Activated T-cell treated with anti-CD3 and anti-CD28 coated beads, Interleukin-2, amount 50 U/mL, for 24 hours (primary cell): ENCODE results near the gene SPSB3.

Experiments
- DNase-seq: peaks from one replicate; pipeline ENCODE4 v3.0.0-alpha.2; 2020
- H3K27ac Mint-ChIP-seq: 2 replicates; pipeline ENCODE4 v1.8.0; 2020; ENCODE audit warnings: mild to moderate bottlenecking, mixed read lengths
- H3K27me3 Mint-ChIP-seq: 2 replicates; pipeline ENCODE4 v1.8.0; 2020; ENCODE audit warnings: mixed read lengths
- H3K36me3 Mint-ChIP-seq: 2 replicates; pipeline ENCODE4 v1.8.0; 2020; ENCODE audit warnings: low read depth, mixed read lengths
- H3K4me1 Mint-ChIP-seq: 2 replicates; pipeline ENCODE4 v1.8.0; 2020; ENCODE audit warnings: low read depth, mixed read lengths
- H3K4me3 Mint-ChIP-seq: 2 replicates; pipeline ENCODE4 v1.8.0; 2020; ENCODE audit warnings: mild to moderate bottlenecking, moderate library complexity, mixed read lengths
- H3K9me3 Mint-ChIP-seq: 2 replicates; pipeline ENCODE4 v1.8.0; 2020; ENCODE audit warnings: mixed read lengths

SPSB3 gene

DNA sequence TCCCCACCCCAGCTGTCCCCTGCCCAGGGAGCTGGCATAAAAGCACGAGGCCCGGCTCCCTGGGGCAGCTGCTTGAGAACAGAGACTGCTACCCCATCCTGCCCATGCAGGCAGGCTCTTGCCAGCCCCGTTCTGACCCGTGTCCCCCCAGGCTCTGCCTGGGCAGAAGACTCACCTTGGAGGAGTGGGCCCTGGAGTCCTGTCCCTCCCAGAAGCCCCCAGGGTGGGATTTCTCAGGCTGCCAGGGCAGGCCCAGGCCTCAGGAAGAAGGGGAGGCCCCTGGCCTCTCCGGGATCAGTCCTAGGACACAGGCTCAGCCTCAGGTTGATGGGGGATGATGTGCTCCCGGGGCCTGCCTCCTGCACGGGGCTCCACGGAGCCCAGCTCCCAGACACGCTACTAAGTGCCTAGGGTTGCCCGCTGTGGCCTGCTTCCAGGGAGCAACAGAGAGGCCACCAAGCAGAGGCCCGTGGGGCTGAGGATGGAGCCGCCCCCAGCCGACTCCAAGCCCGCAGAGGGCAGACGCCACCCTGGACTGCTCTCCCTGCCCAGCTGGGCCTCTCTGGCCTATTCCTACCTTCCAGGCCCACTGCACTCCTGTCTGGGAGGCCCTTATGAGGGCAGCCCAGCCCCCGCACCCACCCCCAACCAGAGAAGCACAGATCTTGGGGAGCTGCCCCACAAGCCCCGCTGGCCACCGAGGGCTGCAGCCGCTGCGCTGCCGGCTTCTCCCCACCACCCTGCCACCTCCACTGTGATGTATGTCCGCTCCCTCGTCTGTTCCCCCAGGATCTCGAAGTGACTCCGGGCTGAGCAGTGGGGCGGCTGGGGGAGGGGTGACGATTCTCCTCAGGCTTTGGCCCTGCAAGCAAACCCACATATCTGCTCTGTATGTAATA, 12.7 kb downstream of the SPSB3 start:
- DNase-seq = no peak
- Mint-ChIP-seq H3K27ac (peak overlapping the region; percentile 89), H3K4me1 (peaks cover 16% of the 10 kb centered on the region), H3K4me3 (peak overlapping the region; percentile 96), H3K36me3 (peaks cover 65% of the 10 kb centered on the region), H3K27me3 (no peaks in the 10 kb centered on the region), H3K9me3 (no peaks in the 10 kb centered on the region)

DNA sequence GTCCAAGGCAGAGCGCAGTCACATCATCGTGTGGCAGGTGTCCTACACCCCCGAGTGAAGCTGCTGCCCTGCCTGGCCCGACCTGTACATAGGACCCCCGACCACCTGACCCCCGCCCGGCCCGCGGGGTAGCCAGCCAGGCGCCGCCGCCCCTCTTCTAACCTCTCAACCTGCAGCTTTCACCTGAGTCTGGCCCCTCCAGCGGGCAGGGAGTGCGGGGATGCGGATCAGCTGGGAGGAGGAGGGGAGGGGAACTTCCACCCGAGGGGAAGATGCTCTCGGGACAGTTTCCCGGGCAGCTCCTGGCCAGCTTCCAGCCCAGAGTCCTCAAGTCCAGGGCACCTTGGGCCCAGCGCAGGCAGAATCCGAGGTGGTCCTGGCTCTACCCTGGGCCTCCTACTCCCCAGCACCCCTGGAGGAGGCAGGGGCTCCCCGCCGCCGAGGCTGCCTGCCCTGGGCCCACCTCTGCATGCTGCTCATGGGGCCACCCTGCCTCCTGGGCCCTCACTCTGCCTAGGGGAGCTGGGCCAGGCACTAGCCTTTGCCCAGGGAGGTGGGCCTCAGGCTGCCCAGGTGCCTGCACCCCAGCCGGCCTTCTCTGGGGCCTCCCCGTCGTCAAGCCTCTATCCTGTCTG, 13.5 kb downstream of the SPSB3 start:
- H3K4me1 Mint-ChIP-seq = peaks cover 11% of the 10 kb centered on the region
- no peaks in the 10 kb centered on the region for H3K9me3 Mint-ChIP-seq
- H3K27ac Mint-ChIP-seq = peak overlapping the region; percentile 69
- H3K36me3 Mint-ChIP-seq = peaks cover 64% of the 10 kb centered on the region
- no peak overlapping the region for H3K4me3 Mint-ChIP-seq
- no peaks in the 10 kb centered on the region for H3K27me3 Mint-ChIP-seq
- DNase-seq = no peak

DNA sequence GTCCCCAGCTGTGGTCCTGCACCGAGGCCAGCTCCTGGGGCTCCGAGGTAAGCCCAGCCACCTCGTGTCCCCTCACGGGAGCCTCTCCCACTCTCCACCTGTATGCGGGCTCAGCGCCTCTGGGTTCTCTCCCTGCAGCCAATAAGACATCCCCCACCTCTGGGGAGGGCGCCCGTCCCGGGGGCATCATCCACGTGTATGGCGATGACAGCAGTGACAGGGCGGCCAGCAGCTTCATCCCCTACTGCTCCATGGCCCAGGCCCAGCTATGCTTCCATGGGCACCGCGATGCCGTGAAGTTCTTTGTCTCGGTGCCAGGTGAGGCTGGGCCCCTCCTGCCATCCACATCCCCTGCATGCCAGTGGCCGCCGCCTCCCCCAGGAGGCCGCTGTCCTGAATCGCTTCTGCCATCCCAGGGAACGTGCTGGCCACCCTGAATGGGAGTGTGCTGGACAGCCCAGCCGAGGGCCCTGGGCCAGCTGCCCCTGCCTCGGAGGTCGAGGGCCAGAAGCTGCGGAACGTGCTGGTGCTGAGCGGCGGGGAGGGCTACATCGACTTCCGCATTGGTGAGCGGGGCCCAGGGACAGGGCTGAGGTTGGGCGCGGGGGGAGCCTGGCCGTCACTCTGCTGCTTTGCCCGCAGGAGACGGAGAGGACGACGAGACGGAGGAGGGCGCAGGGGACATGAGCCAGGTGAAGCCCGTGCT, 14.2 kb downstream of the SPSB3 start:
- Mint-ChIP-seq H3K4me1 (peaks cover 9% of the 10 kb centered on the region), H3K36me3 (peaks cover 63% of the 10 kb centered on the region), H3K27ac (peak overlapping the region; percentile 69), H3K4me3 (no peak overlapping the region), H3K9me3 (no peaks in the 10 kb centered on the region), H3K27me3 (no peaks in the 10 kb centered on the region)
- no peak for DNase-seq

DNA sequence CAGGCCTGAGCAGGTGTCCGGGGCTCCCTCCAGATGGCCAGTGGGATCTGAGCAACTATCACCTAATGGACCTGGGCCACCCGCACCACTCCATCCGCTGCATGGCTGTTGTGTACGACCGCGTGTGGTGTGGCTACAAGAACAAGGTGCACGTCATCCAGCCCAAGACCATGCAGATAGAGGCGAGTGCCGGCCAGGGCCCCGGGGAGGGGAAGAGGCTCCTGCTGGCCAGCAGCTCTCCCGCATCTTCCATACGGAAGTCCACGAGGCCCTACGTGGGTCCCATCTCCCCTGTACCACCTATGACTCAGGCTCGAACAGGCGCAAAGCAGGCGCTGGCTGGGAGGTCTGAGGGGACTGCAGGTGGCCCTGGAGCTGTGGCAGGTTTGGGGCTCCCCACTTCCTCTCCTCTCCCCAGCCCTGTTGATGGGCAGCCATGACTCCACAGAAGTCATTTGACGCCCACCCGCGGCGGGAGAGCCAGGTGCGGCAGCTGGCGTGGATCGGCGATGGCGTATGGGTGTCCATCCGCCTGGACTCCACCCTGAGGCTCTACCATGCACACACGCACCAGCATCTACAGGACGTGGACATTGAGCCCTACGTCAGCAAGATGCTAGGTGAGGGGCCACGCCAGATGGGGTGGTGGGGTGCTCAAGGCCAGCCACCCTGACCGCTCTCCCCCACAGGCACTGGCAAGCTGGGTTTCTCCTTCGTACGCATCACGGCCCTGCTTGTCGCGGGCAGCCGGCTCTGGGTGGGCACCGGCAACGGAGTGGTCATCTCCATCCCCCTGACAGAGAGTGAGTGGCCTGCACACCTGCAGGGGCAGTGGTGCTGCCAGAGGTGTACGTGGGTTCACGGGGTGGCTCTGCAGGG, 15.0 kb downstream of the SPSB3 start:
- no peak for DNase-seq
- H3K4me1 Mint-ChIP-seq = peaks cover 9% of the 10 kb centered on the region
- peaks cover 68% of the 10 kb centered on the region for H3K36me3 Mint-ChIP-seq
- H3K9me3 Mint-ChIP-seq = no peaks in the 10 kb centered on the region
- peak overlapping the region; percentile 69 for H3K27ac Mint-ChIP-seq
- H3K4me3 Mint-ChIP-seq = no peak overlapping the region
- no peaks in the 10 kb centered on the region for H3K27me3 Mint-ChIP-seq

DNA sequence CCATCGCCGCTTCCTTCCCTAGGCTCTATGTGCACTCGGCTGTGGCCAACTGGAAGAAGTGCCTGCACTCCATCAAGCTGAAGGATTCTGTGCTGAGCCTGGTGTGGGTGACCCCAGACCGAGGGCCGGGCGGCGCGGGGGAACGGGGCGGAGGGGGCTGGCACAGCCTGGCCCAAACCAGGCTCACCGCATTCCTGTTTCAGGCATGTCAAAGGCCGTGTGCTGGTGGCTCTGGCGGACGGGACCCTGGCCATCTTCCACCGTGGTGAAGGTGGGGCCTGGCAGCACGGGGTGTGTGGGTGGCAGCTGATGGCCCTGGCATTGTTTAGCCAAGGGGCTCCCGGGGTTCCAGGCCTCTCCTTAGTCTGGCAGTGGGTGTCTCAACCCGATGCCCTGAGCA, 15.7 kb downstream of the SPSB3 start:
- H3K9me3 Mint-ChIP-seq = no peaks in the 10 kb centered on the region
- H3K4me3 Mint-ChIP-seq = no peak overlapping the region
- no peak for DNase-seq
- no peaks in the 10 kb centered on the region for H3K27me3 Mint-ChIP-seq
- peaks cover 67% of the 10 kb centered on the region for H3K36me3 Mint-ChIP-seq
- peaks cover 9% of the 10 kb centered on the region for H3K4me1 Mint-ChIP-seq
- peak overlapping the region; percentile 69 for H3K27ac Mint-ChIP-seq

DNA sequence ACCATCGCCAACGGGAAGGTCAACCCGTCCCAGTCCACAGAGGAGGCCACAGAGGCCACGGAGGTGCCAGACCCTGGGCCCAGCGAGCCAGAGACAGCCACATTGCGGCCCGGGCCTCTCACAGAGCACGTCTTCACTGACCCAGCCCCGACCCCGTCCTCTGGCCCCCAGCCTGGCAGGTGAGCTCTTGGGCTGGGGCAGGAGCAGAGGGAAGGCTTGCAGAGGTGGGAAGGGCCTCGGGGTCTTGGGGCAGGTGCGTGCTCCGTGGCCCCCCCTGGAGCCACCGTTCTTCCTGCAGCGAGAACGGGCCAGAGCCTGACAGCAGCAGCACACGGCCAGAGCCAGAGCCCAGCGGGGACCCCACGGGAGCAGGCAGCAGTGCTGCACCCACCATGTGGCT, 16.1 kb downstream of the SPSB3 start:
- no peak overlapping the region for H3K4me3 Mint-ChIP-seq
- peak overlapping the region; percentile 33 for H3K27ac Mint-ChIP-seq
- no peaks in the 10 kb centered on the region for H3K9me3 Mint-ChIP-seq
- no peaks in the 10 kb centered on the region for H3K27me3 Mint-ChIP-seq
- H3K36me3 Mint-ChIP-seq = peaks cover 70% of the 10 kb centered on the region
- no peak for DNase-seq
- H3K4me1 Mint-ChIP-seq = peaks cover 9% of the 10 kb centered on the region

DNA sequence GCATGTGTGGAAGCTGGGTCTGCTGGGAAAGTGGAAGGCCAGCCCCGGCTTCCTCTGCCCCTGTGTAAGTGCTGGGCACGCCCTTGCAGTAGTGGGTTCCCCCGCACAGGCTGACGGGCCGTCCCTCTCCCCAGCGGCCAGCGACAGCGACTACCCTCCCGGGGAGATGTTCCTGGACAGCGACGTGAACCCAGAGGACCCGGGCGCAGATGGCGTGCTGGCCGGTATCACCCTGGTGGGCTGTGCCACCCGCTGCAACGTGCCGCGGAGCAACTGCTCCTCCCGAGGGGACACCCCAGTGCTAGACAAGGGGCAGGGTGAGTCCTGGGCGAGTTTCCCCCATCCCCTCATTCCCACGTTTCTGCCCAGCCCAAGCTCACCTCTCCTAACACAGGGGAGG, 16.5 kb downstream of the SPSB3 start:
- H3K9me3 Mint-ChIP-seq = no peaks in the 10 kb centered on the region
- DNase-seq = no peak
- H3K4me1 Mint-ChIP-seq = peaks cover 9% of the 10 kb centered on the region
- H3K27me3 Mint-ChIP-seq = no peaks in the 10 kb centered on the region
- peaks cover 74% of the 10 kb centered on the region for H3K36me3 Mint-ChIP-seq
- H3K27ac Mint-ChIP-seq = peak overlapping the region; percentile 33
- H3K4me3 Mint-ChIP-seq = no peak overlapping the region

DNA sequence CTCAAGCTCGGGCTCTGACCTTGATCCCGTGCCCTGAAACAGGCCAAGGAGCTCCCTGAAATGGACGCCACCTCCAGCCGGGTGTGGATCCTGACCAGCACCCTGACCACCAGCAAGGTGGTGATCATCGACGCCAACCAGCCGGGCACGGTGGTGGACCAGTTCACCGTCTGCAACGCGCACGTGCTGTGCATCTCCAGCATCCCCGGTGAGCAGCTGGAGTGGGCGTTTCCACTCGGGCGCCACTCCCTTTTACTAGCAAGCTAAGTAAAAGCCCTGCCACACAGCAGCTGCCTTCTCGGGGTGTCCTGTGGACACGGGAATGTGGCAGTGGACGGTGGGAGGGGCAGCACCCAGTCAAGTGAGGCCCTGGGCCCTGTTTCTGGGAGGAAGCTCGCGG, 17.4 kb downstream of the SPSB3 start:
- no peaks in the 10 kb centered on the region for H3K27me3 Mint-ChIP-seq
- H3K9me3 Mint-ChIP-seq = no peaks in the 10 kb centered on the region
- H3K4me3 Mint-ChIP-seq = no peak overlapping the region
- H3K4me1 Mint-ChIP-seq = peaks cover 3% of the 10 kb centered on the region
- DNase-seq = no peak
- no peak overlapping the region for H3K27ac Mint-ChIP-seq
- H3K36me3 Mint-ChIP-seq = peaks cover 75% of the 10 kb centered on the region

DNA sequence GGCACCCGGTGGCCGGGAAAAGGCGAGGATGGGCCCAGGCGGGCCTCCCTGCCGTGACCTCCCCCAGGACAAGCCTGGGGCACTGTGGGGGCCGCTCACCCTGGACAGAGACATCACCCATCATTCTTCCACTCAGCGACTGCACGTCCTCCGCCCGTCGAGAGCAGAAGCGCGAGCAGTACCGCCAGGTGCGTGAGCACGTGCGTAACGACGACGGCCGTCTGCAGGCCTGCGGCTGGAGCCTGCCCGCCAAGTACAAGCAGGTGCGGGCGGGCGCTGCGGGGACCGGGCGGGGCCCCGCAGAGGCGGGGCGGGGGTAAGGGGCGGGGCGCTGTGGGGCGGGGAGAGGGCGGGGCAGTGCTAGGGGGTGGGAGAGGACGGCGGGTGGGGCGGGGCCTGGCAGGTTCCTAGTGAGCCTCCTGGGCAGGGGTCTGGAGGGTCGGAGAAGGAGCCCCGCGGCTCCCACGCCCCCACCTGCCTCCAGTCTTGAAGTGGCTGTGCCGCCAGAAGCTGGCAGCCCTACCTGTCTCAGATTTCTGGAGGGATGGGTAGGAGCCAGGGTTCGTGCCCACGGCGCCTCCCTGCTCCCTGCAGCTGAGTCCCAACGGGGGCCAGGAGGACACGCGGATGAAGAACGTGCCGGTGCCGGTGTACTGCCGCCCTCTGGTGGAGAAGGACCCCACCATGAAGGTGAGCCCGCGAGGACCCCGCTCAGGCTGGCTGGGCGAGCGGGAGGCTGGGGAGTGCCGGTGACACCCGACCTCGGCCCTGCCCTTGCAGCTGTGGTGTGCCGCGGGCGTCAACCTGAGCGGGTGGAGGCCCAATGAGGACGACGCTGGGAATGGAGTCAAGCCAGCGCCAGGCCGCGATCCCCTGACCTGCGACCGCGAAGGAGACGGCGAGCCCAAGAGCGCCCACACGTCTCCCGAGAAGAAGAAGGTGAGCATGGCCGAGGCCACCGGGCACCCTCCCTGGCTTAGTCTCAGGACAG, 18.6 kb downstream of the SPSB3 start:
- Mint-ChIP-seq H3K27me3 (no peaks in the 10 kb centered on the region), H3K9me3 (no peaks in the 10 kb centered on the region), H3K4me3 (no peak overlapping the region), H3K36me3 (peaks cover 76% of the 10 kb centered on the region), H3K27ac (no peak overlapping the region), H3K4me1 (no peaks in the 10 kb centered on the region)
- no peak for DNase-seq

DNA sequence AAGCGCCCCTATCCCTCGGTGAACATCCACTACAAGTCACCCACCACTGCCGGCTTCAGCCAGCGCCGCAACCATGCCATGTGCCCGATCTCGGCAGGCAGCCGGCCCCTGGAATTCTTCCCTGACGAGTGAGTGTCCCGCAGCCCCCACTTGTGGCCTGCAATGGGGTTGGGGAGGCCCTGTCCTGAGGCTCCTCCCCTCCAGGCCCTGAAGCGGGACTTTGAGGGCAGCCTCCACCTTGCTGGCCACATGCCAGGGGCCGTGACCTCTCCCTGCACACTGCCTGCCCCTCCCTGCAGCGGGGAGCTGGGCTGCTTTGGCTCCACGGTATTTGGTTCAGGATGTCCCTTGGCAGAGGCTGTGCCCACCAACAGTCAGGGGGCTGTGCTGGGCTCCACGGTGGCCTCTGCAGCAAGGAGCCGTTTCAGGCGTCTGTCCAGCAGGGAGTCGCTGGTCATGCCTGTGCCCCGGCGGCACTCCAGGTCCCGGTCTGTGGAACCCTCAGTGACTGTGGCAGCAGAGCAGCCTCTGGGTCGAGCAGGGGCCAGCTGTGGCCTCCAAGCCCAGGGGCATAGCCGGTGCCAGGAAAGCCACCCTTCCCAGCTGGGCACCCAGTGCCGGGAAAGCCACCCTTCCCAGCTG, 19.4 kb downstream of the SPSB3 start:
- Mint-ChIP-seq H3K9me3 (no peaks in the 10 kb centered on the region), H3K27ac (no peak overlapping the region), H3K4me1 (no peaks in the 10 kb centered on the region), H3K36me3 (peaks cover 72% of the 10 kb centered on the region), H3K27me3 (no peaks in the 10 kb centered on the region), H3K4me3 (no peak overlapping the region)
- DNase-seq = no peak

DNA sequence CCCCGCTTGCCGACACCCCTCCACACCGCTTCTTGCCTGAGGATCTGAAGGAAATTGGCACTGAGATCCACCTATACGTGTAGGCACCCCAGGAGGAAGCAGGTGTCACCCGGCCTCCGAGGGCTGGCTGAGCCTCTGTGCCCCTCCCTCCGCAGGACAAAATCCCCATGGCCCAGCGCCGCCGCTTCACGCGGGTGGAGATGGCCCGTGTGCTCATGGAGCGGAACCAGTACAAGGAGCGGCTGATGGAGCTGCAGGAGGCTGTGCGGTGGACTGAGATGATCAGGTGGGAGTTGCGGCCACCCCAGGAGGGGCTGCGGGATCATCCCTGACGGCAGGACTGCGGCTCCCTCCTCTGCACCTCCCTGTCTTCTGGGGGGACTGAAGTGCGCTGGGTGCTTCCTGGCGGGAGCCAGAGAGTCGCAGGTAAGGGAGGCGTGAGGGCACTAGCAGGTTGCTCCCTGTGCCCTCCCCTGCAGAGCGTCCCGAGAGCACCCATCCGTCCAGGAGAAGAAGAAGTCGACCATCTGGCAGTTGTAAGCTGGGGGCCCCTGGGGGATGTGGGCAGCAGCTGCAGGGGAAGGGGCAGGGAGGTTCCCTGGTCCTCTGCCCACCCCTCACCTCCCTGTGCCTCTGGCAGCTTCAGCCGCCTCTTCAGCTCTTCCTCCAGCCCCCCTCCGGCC, 20.0 kb downstream of the SPSB3 start:
- peaks cover 3% of the 10 kb centered on the region for H3K4me1 Mint-ChIP-seq
- no peaks in the 10 kb centered on the region for H3K9me3 Mint-ChIP-seq
- H3K4me3 Mint-ChIP-seq = no peak overlapping the region
- DNase-seq = no peak
- H3K36me3 Mint-ChIP-seq = peaks cover 67% of the 10 kb centered on the region
- no peak overlapping the region for H3K27ac Mint-ChIP-seq
- no peaks in the 10 kb centered on the region for H3K27me3 Mint-ChIP-seq

DNA sequence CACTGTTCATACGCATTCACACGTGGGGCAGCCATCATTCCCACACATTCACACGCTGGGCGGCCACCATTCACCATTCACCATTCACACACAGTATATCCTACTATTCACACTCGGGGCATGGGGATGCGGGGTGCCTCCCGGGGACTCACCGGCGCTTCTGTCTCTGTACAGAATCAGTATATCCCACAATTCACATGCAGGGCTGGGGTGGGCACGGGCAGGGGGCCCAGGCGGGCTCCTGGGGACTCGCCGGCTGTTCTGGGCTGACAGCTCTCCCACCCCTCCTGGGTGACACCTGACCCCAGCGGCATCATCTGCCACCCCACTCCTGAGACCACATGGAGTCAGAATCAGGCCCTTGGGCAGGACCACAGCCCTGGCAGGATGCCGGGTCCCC, 20.6 kb downstream of the SPSB3 start:
- H3K4me3 Mint-ChIP-seq = no peak overlapping the region
- H3K36me3 Mint-ChIP-seq = peaks cover 63% of the 10 kb centered on the region
- H3K4me1 Mint-ChIP-seq = peaks cover 9% of the 10 kb centered on the region
- no peaks in the 10 kb centered on the region for H3K27me3 Mint-ChIP-seq
- no peaks in the 10 kb centered on the region for H3K9me3 Mint-ChIP-seq
- H3K27ac Mint-ChIP-seq = no peak overlapping the region
- DNase-seq = no peak
